Measurements from ENCODE around the gene CCBE1.

GRCh38 chr18:59671551-59671950, 25.7 kb downstream of the CCBE1 start:
- TF ChIP-seq GATA3 (IDR thresholded peaks at IDR 0.05; ENCODE audit: low read depth, low read length) (no peak), GATA2 (IDR thresholded peaks at IDR 0.05; ENCODE audit: low read depth, low read length) (no peak)
